ENCODE results near the gene PLEKHA6.

GRCh38 chr1:204361341-204361771 is 1.6 kb upstream of the PLEKHA6 start:
- TF ChIP-seq POLR2AphosphoS5 (IDR thresholded peaks at IDR 0.05) (no peak), CTCF (IDR thresholded peaks at IDR 0.05 in 8 of 11, conservative IDR thresholded peaks at IDR 0.05 in 3 of 11) (no peak)
